G401.6 (cell line): ENCODE data around the gene GUK1.
"Not testable (repeated sequence)": the region's sequence is repeated elsewhere in the genome, so short reads cannot be mapped to it uniquely, and the experiment has no call there.

Source experiments
- FAIRE-seq: peaks from 2 replicates; lab custom pipeline; 2012; peaks lifted over from hg19 to GRCh38; lab: Jason Lieb, UNC

The GUK1 gene

GRCh38 chr1:228163007-228163753 is 23.1 kb downstream of the GUK1 start:
- no peak for FAIRE-seq

- no peak for FAIRE-seq
These were observed 23.9 kb downstream of the GUK1 start for GRCh38 chr1:228163776-228164519.

DNA sequence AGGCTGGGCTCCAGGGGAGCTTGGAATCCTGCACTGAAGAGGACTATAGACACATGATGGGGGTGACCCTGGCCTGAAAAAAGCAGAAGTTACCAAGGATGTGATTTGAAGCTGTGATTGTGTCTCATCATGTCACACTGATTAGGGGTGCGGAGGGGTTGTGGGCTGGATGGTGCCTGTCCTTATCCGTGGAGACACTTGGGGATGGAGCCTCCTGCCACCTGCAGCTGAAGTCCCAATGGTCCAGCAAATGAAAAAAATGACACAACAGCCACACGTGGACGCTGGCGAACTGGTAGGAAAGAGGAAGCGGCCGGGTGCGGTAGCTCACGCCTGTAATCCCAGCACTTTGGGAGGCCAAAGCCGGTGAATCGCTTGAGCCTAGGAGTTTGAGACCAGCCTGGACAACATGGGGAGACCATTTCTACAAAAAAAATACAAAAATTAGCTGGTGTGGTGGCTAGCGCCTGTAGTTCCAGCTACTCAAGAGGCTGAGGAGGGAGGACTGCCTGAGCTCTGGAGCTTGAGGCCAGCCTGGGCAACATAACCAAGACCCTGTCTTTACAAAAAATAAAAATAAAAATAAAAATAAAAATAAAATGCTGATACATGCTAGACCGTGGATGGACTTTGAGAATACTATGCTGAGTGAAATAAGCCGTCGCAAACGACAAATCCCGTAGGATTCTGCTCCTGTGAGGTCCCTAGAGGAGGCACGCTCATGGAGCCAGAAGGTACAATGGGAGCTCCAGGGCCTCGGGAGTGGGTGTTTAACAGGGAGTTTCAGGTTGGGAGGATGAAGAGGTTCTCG is 24.7 kb downstream of the GUK1 start:
- FAIRE-seq: no peak

GRCh38 chr1:228165372-228166169 is 25.5 kb downstream of the GUK1 start, which contains the start of gene IBA57:
IBA57 (plus strand) TSS chr1:228165804; CDS start chr1:228165817, 13 bp downstream.
- peak; percentile 36 for FAIRE-seq

DNA sequence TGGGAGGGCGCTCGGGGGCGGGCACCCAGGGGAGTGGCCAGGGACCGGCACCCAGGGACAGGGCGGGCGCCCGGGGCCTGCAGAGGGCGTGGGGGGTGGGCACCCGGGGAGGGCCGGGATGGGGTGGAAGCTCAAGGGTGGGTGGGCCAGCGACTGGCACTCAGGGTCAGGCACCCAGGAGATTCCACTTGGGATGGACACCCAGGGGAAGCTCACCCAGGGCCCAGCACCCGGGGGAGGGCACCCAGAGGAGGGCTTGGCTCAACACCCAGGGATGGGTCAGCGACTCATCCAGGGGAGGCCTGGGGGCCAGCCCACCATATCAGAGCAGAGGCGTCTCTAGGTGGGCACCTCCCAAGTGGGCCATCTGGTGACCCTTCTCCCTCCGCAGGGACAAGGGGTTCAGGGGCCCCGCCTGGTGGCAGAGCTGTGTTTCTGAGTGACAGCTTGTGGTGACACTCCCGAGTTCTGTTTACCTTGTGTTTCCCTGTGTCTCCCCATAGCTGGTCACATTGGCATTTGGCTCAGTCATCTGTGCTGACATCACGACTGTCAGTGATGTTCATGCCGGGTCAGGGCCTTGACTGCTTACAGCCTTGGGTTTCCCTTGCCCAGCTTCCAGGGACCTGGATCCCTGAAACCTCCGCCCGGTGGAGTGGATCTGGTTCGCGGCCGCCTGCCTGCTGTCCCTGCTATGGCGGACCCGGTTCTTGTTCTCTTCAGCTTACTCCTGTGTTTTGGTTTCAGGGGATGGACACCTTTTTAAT is 26.3 kb downstream of the GUK1 start:
- FAIRE-seq: no peak

GRCh38 chr1:228168563-228169270 is 28.6 kb downstream of the GUK1 start:
- FAIRE-seq: no peak

- no peak for FAIRE-seq
These were observed 29.3 kb downstream of the GUK1 start for GRCh38 chr1:228169345-228169744.

DNA sequence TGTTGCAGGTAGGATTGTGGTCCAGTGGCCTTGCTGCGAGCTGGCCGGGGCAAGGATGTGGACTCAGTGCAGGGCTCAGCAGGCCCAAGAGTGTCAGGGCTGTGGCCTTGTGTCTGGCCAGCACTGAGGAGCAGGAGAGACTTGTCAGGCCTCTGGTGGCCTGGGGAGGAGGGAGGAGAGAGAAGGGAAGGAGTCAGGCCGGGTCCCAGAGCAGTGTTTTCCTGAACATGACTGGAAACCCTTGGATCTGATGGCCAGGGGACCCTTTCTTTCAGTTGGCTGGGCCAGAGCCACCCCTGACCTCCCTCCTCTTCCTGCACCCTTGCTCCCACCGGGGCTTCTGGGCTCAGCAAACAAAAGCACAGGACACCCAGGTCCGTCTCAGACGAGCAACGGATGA is 30.6 kb downstream of the GUK1 start:
- FAIRE-seq: no peak

GRCh38 chr1:228171221-228171891 is 31.3 kb downstream of the GUK1 start:
- FAIRE-seq: no peak

- no peak for FAIRE-seq
These were observed 32.8 kb downstream of the GUK1 start for GRCh38 chr1:228172591-228173527.

DNA sequence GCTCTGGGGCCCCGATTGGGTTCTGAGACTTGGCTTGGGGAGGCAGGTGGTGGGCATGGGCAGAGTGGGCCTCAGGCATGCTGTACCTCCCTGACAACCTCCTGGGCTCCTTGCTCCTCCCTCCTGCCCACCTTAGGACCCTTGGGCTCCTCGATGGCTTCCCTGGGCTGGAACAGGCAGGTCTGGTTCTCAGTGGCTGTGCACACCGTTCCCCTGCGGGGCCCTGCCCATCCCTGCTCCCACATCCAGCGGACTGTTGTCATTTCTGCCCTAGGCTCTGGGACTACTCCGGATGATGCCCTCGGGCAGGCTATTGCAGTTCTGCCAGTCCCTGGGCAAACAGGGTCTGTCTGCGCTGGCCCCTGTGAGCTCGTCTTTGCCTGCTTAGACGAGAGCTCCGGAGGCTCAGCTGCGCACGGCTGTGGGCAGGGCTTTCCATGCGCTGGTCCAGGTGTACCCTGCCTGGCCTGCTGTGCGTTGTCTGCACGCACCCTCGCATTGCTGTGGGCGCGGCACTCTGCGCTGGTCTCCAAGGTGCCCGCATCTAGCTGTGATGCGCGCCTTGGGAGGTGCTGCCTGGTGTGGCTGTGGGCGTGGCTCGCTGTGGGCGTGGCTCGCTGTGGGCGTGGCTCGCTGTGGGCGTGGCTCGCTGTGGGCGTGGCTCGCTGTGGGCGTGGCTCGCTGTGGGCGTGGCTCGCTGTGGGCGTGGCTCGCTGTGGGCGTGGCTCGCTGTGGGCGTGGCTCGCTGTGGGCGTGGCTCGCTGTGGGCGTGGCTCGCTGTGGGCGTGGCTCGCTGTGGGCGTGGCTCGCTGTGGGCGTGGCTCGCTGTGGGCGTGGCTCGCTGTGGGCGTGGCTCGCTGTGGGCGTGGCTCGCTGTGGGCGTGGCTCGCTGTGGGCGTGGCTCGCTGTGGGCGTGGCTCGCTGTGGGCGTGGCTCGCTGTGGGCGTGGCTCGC is 33.7 kb downstream of the GUK1 start:
- not testable (repeated sequence) for FAIRE-seq

DNA sequence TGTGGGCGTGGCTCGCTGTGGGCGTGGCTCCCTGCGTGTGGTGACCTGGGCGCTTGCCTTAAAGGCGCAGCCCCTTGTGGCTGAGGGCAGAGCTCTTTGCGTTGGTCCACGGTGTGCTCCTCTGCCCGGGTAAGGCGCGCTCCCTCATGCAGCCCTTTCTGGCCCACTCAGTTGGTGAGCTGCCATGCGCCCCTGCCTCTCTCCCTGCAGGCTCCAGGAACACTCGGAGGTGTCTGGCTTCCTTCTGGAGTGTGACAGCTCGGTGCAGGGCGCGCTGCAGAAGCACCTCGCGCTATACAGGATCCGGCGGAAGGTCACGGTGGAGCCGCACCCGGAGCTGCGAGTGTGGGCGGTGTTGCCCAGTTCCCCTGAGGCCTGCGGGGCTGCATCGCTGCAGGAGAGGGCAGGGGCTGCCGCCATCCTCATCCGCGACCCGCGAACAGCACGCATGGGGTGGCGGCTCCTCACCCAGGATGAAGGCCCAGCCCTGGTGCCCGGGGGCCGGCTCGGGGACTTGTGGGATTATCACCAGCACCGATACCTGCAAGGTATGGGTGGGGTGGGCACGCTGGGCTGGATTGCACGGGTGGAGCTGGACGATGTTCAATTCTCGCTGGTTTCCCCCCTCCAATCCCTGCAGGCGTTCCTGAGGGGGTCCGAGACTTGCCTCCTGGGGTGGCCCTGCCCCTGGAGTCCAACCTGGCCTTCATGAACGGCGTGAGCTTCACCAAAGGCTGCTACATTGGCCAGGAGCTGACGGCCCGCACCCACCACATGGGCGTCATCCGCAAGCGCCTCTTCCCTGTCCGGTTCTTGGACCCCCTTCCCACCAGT is 34.6 kb downstream of the GUK1 start:
- no peak for FAIRE-seq

GRCh38 chr1:228175316-228176023 is 35.4 kb downstream of the GUK1 start:
- FAIRE-seq: no peak

DNA sequence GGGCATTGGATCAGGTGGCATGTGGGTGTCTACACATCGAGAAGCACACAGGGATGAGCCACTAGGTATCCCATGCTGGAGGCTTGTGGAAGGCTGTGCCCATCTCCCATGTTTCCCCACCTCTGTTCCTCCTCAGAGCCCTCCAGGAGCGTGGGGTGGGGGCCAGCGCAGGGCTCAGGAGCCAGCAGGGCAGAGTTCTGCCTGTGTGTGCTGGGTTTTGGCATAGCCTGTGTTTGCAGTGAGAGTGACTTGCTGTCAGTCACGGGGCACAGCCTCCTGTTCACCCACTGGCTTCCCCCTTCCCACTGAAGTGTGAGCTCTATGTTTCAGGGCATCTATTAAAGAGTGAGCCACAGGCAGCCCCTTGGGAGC is 35.9 kb downstream of the GUK1 start:
- no peak for FAIRE-seq

DNA sequence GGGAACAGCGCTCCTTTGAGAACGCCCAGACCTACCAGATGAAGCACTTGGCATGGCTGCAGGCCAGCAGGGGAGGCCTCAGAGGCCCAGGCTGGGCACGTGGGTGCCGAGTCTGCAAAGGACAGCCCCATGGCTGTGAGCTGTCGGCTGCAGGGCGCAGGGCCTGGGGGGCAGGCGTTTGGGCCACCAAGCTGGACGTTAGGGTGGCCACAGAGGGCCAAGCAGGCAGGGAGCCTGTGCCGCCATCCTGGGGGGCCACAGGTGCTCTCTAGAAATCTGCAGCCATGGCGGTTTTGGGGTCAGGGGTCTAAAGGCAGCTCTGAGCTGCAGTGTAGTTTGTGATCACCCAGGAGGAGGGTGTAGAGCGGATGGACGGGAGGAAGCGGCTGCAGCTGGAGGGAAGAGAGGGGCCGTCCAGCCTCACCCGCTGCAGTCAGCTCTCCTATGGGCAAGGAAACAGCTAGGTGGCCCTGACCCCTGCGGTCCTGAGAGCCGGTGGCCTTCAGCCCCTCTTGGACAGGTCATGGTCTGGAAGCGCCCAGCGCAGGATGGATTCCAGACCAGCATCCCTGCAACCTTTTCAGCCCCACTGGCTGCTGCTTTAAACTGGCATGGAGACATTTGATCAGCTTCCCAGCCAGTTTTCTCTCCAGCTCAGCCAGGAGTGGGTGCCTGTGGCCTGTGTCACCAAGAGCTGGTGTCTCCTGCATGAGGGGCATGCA is 36.5 kb downstream of the GUK1 start:
- no peak for FAIRE-seq

DNA sequence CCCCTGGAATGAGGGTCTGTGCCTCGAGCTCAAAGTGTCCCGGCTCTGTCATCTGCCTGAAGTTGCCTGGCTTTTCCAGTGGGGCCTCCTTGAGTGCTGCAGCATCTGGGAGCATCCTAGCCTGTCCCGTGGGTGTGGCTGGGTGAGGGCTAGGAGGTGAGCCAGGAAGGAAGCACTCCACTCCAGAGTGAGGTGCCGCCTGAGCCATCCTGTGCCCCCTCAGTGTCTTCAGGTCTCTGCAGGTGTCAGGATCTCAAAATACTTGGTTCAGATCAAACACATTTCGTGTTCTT is 37.0 kb downstream of the GUK1 start:
- no peak for FAIRE-seq
